Mucosa of descending colon (tissue), 3 donors: Measurements from ENCODE around the gene MYH9. TPM values are rescaled to one million over a fixed set of nuclear protein-coding genes. Genes with fewer than 3 reads are reported as not detected.

Experiments used
- ATAC-seq: fragments of 200-7000 bp; cut with Tn5 transposase; one replicate; pipeline ENCODE4 v1.9.1; 2020; ENCODE audit warnings: mild to moderate bottlenecking, moderate library complexity
- DNase-seq, 3 donors: peaks; one replicate each; pipeline ENCODE4 v3.0.0-alpha.2; 2020
- H3K36me3 ChIP-seq: fragments of 200-600 bp; one replicate; pipeline ENCODE4 v1.8.0; 2021; ENCODE audit warnings: low read depth, mild to moderate bottlenecking
- H3K4me1 ChIP-seq: fragments of 200-600 bp; one replicate; pipeline ENCODE4 v1.8.0; 2021; ENCODE audit warnings: low read depth, mild to moderate bottlenecking
- H3K4me3 ChIP-seq: fragments of 200-600 bp; one replicate; pipeline ENCODE4 v1.8.0; 2021; ENCODE audit warnings: mild to moderate bottlenecking
- H3K9me3 ChIP-seq: fragments of 200-600 bp; one replicate; pipeline ENCODE4 v1.8.0; 2021; ENCODE audit warnings: mild to moderate bottlenecking
- intact Hi-C, 2 donors: fragments of 100-400 bp; cut with DNase I in 1 of 2; cut with micrococcal nuclease in 1 of 2; formaldehyde crosslinking; loops; one replicate each; pipeline versions ENCODE4 v1.11.0 to v1.11.1; 2022; cut with DNase I, micrococcal nuclease
- total RNA-seq, 3 donors: library from RNA; stranded (reverse); fragmentation: NEBNext Ultra II Directional in 2 of 3; extraction: Animal tissue kit (Norgen Biotek cat#: 25700) in 2 of 3; gene quantifications; one replicate each; pipeline versions ENCODE4 v1.2.1 to v1.2.4, GENCODE V29; 2021 to 2023
- TF ChIP-seq, protein P1 (sequence below): fragments of 200-600 bp; IDR thresholded peaks from one replicate; pipeline ENCODE4 v1.8.0; 2022; ENCODE audit warnings: antibody characterized with exemption, mild to moderate bottlenecking
- donor health status: DM: no; HTN: no; CAD: no; lungs with moderate emphysema.
- donor health status: DM: no; HTN: no; CAD: no.
- donor health status: DM: no; HTN: yes; CAD: no.

MYH9 gene
- total RNA-seq, 3 donors from 2014 or later = 501 to 831 (median 599) TPM

DNA sequence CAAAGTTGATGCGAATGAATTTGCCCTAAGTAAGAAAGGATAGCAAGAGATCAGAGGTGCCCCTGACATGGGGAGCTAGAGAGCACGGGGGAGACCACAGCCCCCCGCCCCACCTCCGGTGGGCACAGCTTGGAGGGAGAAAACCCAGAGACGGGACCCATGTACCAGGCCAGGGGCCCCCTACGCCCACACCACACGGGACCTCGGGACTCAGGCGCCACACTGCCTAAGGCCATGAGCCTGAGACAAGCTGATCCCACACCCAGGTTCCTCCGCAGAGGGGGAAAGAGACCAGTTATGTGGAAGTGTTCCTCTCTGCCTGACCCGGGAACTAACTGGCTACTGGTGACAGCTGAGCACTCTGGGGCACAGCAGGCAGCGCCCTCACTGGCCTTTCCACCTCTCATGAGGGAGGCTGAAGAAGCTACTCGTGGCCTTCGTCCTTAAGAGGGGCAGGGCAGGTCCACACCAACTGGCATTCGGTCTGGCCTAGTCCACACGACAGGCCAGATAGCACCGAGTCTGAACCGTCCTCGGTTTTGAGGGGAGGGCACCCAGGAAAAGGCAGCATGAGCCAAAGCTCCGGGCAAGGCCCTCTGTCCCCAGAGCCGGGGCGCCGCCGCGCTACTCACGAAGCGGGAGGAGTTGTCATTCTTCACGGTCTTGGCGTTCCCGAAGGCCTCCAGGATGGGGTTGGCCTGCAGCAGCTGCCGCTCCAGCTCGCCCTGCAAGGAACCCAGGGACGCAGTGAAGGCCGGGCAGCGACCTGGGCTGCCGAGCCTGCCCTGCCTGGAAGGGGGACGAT, 65.8 kb downstream of the MYH9 start:
- H3K4me1 ChIP-seq = peaks cover 15% of the 10 kb centered on the region
- no peaks in the 10 kb centered on the region for H3K9me3 ChIP-seq
- H3K36me3 ChIP-seq = peaks cover 18% of the 10 kb centered on the region
- TF ChIP-seq, protein P1, sequence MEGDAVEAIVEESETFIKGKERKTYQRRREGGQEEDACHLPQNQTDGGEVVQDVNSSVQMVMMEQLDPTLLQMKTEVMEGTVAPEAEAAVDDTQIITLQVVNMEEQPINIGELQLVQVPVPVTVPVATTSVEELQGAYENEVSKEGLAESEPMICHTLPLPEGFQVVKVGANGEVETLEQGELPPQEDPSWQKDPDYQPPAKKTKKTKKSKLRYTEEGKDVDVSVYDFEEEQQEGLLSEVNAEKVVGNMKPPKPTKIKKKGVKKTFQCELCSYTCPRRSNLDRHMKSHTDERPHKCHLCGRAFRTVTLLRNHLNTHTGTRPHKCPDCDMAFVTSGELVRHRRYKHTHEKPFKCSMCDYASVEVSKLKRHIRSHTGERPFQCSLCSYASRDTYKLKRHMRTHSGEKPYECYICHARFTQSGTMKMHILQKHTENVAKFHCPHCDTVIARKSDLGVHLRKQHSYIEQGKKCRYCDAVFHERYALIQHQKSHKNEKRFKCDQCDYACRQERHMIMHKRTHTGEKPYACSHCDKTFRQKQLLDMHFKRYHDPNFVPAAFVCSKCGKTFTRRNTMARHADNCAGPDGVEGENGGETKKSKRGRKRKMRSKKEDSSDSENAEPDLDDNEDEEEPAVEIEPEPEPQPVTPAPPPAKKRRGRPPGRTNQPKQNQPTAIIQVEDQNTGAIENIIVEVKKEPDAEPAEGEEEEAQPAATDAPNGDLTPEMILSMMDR = no peak
- DNase-seq (no peak), ATAC-seq (no peak)
- intact Hi-C loops = loop anchor here in 1 of 2 donors (10.0 kb wide), 1 partner anchor 63 kb away; the partner anchor contains the start of gene MYH9
- H3K4me3 ChIP-seq = no peak overlapping the region

DNA sequence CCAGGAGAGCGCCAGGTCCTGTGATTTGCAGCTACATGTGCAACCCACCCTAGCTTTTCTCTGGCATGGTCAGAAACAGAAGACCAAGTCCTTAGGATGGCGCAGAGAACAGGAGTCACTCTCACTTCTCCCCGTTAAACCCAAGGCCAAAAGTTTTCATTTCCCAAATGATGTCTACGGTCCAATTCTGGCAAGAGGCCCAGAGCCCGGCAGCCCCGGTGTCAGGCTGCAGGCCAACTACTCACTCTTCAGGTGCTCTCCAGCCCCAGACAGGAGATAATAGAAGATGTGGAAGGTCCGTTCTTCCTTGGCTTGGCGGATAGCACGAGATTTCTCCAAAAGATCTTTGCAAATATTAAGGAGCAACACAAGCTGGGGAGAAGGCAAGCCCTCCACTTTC, 67.2 kb downstream of the MYH9 start:
- H3K9me3 ChIP-seq = no peaks in the 10 kb centered on the region
- H3K36me3 ChIP-seq = peaks cover 22% of the 10 kb centered on the region
- H3K4me1 ChIP-seq = peaks cover 3% of the 10 kb centered on the region
- DNase-seq (no peak), ATAC-seq (no peak)
- no peak overlapping the region for H3K4me3 ChIP-seq
- TF ChIP-seq, protein P1 = no peak
- intact Hi-C loops = loop anchor here in 1 of 2 donors (10.0 kb wide), 1 partner anchor 64 kb away; the partner anchor contains the start of gene MYH9

DNA sequence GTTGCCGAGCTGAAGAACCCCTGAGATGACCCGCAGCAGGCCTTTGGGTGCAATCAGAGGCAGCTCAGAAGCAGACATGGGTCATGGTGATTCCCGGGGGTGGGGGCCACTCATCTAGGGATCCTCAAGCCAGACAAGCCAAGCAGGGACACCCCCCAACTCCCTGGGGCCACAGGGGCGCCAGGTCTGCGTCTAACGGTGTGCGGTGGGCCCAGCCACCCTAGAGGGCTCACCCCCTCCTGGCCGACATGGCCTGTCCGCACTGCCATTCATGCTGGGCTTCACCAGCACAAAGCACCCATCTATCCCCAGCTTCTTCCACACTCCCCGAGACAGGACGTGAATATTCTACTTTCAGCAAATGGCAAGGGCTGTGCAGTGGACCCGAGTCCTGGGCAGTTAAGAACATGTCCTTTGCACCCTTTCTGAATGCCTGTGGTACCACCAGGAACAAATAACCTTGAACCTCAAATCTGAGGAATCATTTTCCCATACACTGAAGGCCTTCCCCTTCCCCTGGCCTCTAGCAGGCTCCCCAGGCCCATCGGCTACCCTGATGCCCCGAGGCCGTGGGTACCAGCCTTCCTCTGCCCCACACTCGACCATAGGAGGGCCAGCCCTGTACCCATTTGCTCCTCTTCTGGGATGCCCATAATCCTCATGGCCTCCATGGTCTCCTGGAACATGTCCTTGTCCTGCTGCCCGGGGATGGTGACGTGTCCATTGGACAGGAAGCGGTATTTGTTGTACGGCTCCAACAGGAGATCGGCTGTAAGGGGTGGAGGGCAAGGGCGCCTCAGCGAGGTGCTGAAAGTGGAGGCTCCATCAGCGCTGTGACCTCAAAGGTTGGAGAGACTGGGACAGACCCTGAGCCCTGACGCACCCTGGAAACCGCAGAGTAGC, 67.9 kb downstream of the MYH9 start:
- H3K4me3 ChIP-seq = no peak overlapping the region
- intact Hi-C loops = loop anchor here in 1 of 2 donors (10.0 kb wide), 1 partner anchor 65 kb away; the partner anchor contains the start of gene MYH9
- no peak for ATAC-seq
- H3K4me1 ChIP-seq = no peaks in the 10 kb centered on the region
- no peaks in the 10 kb centered on the region for H3K9me3 ChIP-seq
- TF ChIP-seq, protein P1 = no peak
- H3K36me3 ChIP-seq = peaks cover 22% of the 10 kb centered on the region
- peak in 1 of 3 donors; percentile 44 for DNase-seq

DNA sequence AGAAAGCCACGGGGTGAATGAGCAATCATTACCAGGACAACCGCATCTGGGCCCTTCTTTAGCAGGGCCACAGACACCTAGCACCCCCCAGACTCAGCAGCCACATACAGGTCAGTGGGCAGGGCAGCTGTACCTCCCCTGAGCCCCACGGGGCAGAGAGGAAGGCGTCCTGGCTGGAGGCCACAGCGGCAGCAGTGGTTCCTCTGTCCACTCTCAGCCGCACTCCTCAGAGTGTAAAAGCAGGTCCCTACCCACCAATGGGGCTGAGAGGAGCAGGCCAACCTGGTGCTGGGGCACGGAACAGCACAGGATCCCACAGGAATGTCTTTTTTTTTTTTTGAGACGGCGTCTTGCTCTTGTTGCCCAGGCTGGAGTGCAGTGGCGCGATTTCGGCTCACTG, 69.3 kb downstream of the MYH9 start:
- H3K4me3 ChIP-seq = no peak overlapping the region

DNA sequence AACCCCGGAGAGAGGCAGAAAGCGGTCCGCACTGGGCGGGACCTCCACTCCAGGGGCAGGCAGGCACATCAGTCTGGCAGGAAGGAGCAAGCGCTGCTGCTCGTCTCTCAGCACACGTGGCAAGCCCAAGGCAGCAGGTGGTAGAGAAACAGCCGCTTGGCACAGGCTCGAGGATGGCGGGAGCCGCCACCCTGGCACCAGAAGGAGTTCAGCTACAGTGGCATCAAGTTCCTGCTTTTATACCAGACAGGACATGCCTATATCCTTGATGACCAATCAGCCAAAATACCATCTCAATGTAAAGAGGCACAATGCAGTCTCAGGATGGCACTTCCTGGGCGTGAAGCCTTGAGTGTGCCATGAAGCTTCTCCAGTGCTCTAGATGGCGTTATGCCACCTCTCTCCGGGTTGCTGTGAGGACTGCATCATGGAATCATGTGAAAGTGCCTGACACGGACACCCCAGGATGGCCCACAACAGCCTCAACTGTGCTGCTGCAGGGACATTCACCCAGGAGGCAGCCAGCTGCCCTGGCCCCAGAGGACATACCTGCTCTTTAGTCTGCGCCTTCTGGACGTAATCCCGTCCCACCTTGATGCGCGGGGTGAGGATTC, 70.0 kb downstream of the MYH9 start:
- peaks cover 32% of the 10 kb centered on the region for H3K36me3 ChIP-seq
- H3K9me3 ChIP-seq = no peaks in the 10 kb centered on the region
- TF ChIP-seq, protein P1 = no peak
- DNase-seq (peak in 1 of 3 donors; percentile 33), ATAC-seq (peak; percentile 7)
- H3K4me3 ChIP-seq = no peak overlapping the region
- no peaks in the 10 kb centered on the region for H3K4me1 ChIP-seq
- intact Hi-C loops = no loop called here

More for the DNA sequence above, 69.3 kb downstream of the MYH9 start:
- no peaks in the 10 kb centered on the region for H3K9me3 ChIP-seq
- no peaks in the 10 kb centered on the region for H3K4me1 ChIP-seq
- intact Hi-C loops = no loop called here
- TF ChIP-seq, protein P1 = no peak
- no peak for ATAC-seq
- H3K36me3 ChIP-seq = peaks cover 31% of the 10 kb centered on the region
- DNase-seq = peak in 1 of 3 donors; percentile 32
